ENCODE results near the gene TNFRSF18.
A peak's percentile ranks its signal among the peaks of the same experiment; 100 is the strongest.

The TNFRSF18 gene

GRCh38 chr1:1173793-1174415 is 32.5 kb downstream of the TNFRSF18 start, which contains the start of gene TTLL10:
Gene TTLL10 (plus strand): TSS chr1:1173880. CDS start chr1:1179216, 5,336 bp downstream.
- DNase-seq = peak; percentile 78

- no peak for DNase-seq
These were observed 33.2 kb downstream of the TNFRSF18 start for GRCh38 chr1:1173061-1173792.

GRCh38 chr1:1171546-1172340 is 34.6 kb downstream of the TNFRSF18 start:
- DNase-seq = peak; percentile 45

GRCh38 chr1:1171161-1171545 is 35.2 kb downstream of the TNFRSF18 start:
- no peak for DNase-seq

GRCh38 chr1:1170215-1171091 is 35.9 kb downstream of the TNFRSF18 start:
- no peak for DNase-seq

- no peak for DNase-seq
These were observed 36.8 kb downstream of the TNFRSF18 start for GRCh38 chr1:1169429-1170214.

GRCh38 chr1:1168451-1169411 is 37.7 kb downstream of the TNFRSF18 start:
- no peak for DNase-seq

GRCh38 chr1:1167841-1168450 is 38.4 kb downstream of the TNFRSF18 start:
- DNase-seq = no peak

- DNase-seq = no peak
These were observed 39.0 kb downstream of the TNFRSF18 start for GRCh38 chr1:1167398-1167821.

GRCh38 chr1:1166642-1167397 is 39.6 kb downstream of the TNFRSF18 start:
- no peak for DNase-seq

- no peak for DNase-seq
These were observed 40.4 kb downstream of the TNFRSF18 start for GRCh38 chr1:1165900-1166421.

- no peak for DNase-seq
These were observed 40.9 kb downstream of the TNFRSF18 start for GRCh38 chr1:1165485-1165884.

- DNase-seq = no peak
These were observed 41.5 kb downstream of the TNFRSF18 start for GRCh38 chr1:1164701-1165451.

- DNase-seq = no peak
These were observed 42.1 kb downstream of the TNFRSF18 start for GRCh38 chr1:1164361-1164700.

- no peak for DNase-seq
These were observed 42.8 kb downstream of the TNFRSF18 start for GRCh38 chr1:1163538-1164070.

GRCh38 chr1:1162597-1163537 is 43.5 kb downstream of the TNFRSF18 start:
- no peak for DNase-seq

- no peak for DNase-seq
These were observed 44.7 kb downstream of the TNFRSF18 start for GRCh38 chr1:1161683-1162079.

All from CD4-positive, alpha-beta T cell treated with Interleukin-21 for 1 hour (primary cell).